Measurements from ENCODE around the gene GABBR2. TPM values are rescaled to one million over a fixed set of nuclear protein-coding genes. Genes with fewer than 3 reads are reported as not detected.

GABBR2 gene
- total RNA-seq, 1 donor from 2014 or later: 6.4 TPM

- Mint-ChIP-seq H3K4me1 (ENCODE audit: unreplicated experiment) (no peaks in the 10 kb centered on the region), H3K36me3 (no peaks in the 10 kb centered on the region), H3K4me3 (no peak overlapping the region), H3K27ac (peak overlapping the region; percentile 2), H3K9me3 (no peaks in the 10 kb centered on the region), H3K27me3 (no peaks in the 10 kb centered on the region)
- TF ChIP-seq CTCF (conservative IDR thresholded peaks at IDR 0.05): no peak
- DNase-seq (ENCODE audit: extremely low spot score, unreplicated experiment): no peak
These were observed 278.0 kb downstream of the GABBR2 start for GRCh38 chr9:98430535-98431292.

GRCh38 chr9:98429613-98430012, 279.1 kb downstream of the GABBR2 start:
- H3K4me3 Mint-ChIP-seq: no peak overlapping the region
- TF ChIP-seq CTCF (conservative IDR thresholded peaks at IDR 0.05): no peak
- no peak overlapping the region for H3K27ac Mint-ChIP-seq
- no peak for DNase-seq (ENCODE audit: extremely low spot score, unreplicated experiment)
- H3K36me3 Mint-ChIP-seq: no peaks in the 10 kb centered on the region
- no peaks in the 10 kb centered on the region for H3K4me1 Mint-ChIP-seq (ENCODE audit: unreplicated experiment)
- H3K27me3 Mint-ChIP-seq: no peaks in the 10 kb centered on the region
- no peaks in the 10 kb centered on the region for H3K9me3 Mint-ChIP-seq

GRCh38 chr9:98428454-98428853, 280.3 kb downstream of the GABBR2 start:
- no peak for TF ChIP-seq CTCF (conservative IDR thresholded peaks at IDR 0.05)
- Mint-ChIP-seq H3K4me1 (ENCODE audit: unreplicated experiment) (no peaks in the 10 kb centered on the region), H3K9me3 (no peaks in the 10 kb centered on the region), H3K36me3 (no peaks in the 10 kb centered on the region), H3K27ac (no peak overlapping the region), H3K27me3 (no peaks in the 10 kb centered on the region), H3K4me3 (no peak overlapping the region)
- no peak for DNase-seq (ENCODE audit: extremely low spot score, unreplicated experiment)

GRCh38 chr9:98427491-98427890, 281.2 kb downstream of the GABBR2 start:
- no peaks in the 10 kb centered on the region for H3K36me3 Mint-ChIP-seq
- no peak overlapping the region for H3K27ac Mint-ChIP-seq
- no peak for TF ChIP-seq CTCF (conservative IDR thresholded peaks at IDR 0.05)
- H3K4me3 Mint-ChIP-seq: no peak overlapping the region
- no peaks in the 10 kb centered on the region for H3K9me3 Mint-ChIP-seq
- no peaks in the 10 kb centered on the region for H3K27me3 Mint-ChIP-seq
- no peaks in the 10 kb centered on the region for H3K4me1 Mint-ChIP-seq (ENCODE audit: unreplicated experiment)
- DNase-seq (ENCODE audit: extremely low spot score, unreplicated experiment): no peak

GRCh38 chr9:98425079-98425478, 283.7 kb downstream of the GABBR2 start:
- Mint-ChIP-seq H3K4me3 (no peak overlapping the region), H3K27me3 (no peaks in the 10 kb centered on the region), H3K27ac (no peak overlapping the region), H3K36me3 (no peaks in the 10 kb centered on the region), H3K9me3 (no peaks in the 10 kb centered on the region), H3K4me1 (ENCODE audit: unreplicated experiment) (no peaks in the 10 kb centered on the region)
- TF ChIP-seq CTCF (conservative IDR thresholded peaks at IDR 0.05): no peak
- DNase-seq (ENCODE audit: extremely low spot score, unreplicated experiment): no peak

Measured in type B pancreatic cell (in vitro differentiated cells).